Stimulated activated CD4-positive, alpha-beta T cell treated with anti-CD3 and anti-CD28 coated beads, Interleukin-1b, Interleukin-23, amount 100 ng/mL, for 4 hours (primary cell): ENCODE data around the gene CAND1.

Source experiments
- DNase-seq, 2 donors: peaks; one replicate each; pipeline ENCODE4 v3.0.0-alpha.2; 2020; ENCODE audit warnings: low read depth in 2 of 2

CAND1 gene

DNA sequence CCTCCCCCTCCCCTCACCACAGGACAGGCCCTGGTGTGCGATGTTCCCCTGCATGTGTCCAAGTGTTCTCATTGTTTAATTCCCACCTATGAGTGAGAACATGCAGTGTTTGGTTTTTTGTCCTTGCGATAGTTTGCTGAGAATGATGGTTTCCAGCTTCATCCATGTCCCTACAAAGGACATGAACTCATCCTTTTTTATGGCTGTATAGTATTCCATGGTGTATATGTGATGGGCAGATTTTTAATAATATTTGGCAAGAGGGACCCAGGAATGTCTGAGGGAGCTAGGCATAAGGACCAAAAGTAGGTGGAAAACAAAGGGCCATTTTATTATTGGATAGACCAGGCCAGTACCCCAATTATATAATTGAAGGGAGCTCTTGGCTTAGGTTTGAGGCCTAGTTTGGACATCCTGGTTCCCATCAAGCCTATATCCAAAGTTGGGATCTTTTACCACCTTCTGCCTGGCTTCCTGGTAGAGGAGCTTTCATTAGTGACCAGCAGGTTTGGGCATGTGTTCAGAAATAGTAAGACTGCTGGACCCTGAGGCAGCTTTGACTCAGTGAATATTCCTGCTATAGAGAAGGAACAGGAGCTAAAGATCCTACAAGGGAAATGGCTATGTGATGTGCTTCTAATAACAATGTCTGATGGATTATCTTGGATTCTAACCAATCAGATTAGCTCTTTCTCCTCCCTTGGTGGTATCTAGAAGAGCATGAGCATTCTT is 76.0 kb downstream of the CAND1 start:
- no peak for DNase-seq

DNA sequence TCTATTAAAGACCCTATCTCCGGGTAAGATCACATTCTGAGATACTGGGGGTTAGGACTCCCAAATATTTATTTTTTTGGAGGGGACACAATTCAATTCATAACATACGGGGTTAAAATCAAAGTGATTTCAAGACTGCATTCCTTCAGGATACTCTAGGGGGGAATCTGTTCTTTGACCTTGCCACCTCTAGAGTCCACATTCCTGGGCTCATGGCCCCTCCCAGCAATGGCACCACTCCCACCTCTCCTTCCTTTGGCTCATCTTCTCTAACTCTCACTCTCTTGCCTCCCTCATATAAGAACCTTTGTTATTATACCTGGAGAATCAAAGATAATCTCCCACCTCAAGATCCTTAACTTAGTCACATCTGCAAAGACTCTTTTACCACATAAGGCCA is 79.5 kb downstream of the CAND1 start:
- DNase-seq = no peak

DNA sequence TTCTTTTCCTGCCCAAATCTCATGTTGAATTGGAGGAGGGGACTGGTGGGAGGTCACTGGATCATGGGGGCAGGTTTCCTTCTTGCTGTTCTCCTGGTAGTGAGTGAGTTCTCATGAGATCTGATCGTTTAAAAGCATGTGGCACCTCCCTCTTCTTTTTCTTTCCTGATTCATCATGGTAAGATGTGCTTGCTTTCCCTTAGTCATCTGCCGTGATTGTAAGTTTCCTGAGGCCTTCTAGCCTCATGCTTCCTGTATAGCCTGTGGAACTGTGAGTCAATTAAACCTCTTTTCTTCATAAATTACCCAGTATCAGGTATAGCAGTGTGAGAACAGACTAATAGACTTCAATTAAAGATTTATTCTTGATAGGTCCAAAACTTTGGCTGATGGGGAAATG is 83.5 kb downstream of the CAND1 start:
- DNase-seq = no peak

DNA sequence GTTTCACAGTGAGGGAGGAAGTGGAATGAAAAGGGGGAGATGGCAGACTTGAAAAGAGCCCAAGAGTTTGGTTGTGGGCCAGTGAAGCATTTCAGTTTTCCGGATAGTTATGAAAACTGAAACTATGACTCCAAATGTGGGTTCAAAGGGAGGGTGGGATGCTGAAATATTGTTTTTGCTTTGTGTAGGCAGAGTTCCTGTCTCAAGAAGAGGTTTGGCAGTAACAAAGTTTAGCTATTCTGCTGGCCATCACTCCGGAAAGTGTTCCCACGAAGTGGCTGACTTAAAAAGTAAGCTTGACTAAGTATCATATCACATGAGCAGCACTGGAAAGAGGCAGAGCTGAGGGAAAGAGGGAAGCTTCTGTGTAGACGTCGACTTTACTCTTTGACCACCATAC is 85.2 kb downstream of the CAND1 start:
- no peak for DNase-seq

DNA sequence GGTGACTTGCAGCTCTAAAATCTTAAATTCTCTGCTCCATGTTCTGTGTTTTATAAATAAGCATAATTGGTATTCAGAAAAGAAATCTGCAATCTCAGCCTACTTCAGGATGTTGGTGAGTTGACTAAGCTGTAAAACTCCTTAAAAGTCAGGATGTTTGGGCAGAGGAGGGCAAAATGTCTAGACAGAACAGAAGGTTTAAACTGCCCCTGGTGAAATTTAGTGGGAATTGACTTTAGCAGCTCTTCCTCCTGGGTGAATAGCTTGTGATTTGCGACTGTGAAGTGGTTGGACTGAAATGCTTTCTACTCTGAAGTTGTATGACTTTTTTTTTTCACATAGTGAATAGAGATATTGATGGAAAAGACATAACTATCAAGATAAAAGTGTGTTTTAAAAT is 85.8 kb downstream of the CAND1 start:
- DNase-seq = no peak

DNA sequence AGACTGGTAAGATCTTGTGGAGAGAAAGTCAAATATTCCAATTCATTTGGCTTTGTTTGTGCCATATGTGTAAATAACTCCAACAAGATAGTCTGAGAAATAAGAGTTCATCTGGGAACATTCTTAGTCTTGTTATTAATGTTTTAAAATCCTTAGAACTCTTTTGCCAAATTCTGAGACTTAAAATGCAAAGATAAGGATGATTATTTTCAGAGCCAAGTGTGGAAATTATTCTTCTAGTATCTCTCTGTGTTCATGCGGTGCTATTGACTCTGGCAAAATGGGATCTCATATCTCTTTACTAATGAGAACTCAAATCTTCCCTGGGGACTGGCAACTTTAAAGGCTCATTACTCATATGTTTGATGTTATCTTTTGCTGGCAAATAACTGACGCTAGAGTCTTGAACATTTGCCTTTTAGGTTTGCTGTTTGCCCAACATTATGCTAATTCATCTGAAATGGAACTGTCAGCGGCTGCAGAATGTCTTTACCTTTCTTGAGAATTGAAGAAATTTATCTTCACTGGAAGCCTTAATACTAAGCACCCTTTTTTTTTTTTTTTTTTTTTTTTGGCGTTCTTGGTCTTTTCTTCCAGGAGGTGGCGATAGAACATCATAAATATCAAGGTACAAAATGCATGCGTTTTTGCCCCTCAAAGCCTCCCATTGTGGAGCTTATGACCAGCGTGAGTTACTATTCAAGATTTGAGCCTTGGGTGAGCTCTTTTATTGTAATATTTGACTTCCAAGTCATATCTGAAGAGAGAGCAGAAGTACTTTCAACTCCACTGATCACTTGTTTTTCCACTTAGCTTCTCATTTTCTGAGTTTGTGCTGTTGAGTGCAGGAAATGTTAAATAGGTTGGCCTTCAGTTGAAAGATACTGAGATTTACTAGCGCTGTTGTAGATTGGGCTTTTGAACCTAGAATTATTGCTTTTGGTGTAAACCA is 86.5 kb downstream of the CAND1 start:
- DNase-seq = peak; percentile 1 to 10

DNA sequence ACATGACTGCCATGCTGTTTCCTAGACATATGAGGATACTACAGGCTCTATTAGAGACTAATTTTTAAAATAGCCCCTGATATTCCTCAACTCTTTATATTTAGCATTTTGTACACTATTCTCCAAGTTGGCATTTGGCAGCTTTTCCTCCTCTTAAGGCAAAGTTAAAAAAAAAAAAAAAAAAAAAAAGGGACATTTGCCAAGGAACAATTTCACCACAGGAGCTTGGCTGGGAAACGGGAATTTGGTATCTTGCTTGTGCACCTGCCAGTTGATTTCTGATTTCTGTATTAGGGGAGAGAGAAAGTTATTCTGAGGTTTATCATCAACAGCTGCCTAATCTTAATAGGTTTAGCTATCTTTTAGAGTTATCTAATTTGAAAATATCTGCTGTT is 87.2 kb downstream of the CAND1 start:
- DNase-seq = no peak

DNA sequence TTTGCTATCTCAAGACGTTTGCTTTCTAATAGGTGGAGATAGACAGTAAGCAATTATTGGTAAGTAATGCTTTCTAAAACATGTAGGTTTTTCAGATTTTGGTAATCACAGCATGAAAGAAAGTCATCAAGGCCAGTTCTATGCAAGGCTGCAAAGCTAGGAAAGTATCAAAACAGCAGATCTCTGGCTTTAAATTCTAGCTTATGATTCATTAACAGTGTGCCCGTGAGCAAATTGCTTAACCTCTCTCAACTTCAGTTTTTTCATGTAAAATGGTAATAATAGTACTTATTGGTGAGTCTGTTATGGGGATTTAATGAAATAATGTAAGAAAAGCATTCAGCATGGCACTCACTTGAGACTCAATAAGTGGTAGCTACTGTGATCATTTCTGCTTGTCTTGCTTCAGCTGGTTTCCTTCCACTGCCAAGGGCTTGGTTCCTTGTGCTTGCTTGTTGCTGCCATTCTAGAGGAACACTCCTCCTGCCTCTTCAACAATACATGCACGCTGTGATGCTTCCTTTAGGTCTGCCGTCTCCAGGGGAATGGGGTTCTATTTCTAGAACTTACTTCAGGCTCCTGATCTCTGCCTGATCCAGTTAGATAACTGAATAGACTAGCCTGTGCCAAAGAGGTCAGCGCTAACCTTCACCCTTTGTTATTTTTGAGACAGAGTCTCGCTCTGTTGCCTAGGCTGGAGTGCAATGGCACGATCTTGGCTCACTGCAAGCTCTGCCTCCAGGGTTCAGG is 88.4 kb downstream of the CAND1 start:
- no peak for DNase-seq

DNA sequence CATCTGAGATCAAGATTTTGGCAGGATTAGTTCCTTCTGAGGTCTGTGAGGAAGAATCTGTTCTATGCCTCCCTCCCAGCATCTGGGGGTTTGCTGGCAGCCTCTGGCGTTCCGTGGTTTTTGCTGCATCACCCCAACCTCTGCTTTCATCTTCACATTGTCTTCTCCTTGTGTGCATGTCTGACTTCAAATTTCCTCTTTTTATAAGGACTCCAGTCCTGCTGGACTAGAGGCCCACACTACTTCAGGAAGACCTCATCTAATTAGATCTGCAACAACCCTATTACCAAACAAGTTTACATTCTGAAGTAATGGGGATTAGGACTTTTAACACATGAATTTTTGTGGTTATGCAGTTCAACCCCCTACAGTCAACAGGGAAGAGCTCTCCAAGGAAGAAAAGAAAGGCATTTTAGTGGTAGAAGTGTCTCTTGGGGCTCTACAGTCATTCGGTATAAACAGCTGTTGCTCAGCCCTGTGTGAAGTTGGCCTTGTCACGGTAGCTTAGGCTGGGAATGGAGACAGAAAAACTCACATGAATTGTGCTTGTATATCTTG is 89.7 kb downstream of the CAND1 start:
- no peak for DNase-seq

DNA sequence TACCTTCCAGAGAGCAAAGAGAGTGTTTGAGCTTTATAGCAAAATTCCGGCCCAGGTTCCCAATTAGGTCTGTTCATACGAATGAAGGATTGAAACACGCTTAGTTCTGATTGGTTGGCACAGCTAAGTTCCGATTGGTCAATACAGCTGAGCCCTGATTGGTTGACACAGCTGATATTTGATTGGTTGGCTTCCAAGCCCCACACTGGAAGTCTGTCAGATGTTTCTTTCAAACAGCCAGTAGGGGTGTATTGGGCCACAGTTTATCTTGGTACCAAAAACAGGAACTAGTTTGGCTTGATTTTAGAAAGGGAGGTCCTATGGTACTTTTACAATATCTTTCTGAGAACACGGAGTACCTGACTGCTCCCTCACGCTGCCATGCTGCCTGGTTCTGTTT is 93.4 kb downstream of the CAND1 start:
- no peak for DNase-seq

DNA sequence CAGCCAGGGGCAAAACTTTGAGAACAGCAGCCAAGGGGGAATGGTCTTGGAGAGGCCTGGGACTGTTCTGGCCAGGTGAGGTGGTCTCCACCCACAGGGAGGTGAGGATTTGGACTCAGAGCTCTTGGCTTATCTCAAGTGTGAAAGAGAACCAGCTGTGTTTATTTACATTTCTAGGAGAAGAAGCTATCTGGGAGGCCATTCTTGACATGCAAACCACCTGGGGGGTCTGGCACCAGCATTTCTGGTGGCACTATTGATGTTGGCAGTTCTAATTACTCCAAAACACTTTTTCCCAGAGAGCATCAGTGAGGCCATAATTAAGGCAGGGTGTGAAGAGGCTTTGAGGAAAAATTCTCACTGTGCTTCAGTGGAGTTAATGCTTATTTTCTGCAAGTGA is 95.1 kb downstream of the CAND1 start:
- no peak for DNase-seq

DNA sequence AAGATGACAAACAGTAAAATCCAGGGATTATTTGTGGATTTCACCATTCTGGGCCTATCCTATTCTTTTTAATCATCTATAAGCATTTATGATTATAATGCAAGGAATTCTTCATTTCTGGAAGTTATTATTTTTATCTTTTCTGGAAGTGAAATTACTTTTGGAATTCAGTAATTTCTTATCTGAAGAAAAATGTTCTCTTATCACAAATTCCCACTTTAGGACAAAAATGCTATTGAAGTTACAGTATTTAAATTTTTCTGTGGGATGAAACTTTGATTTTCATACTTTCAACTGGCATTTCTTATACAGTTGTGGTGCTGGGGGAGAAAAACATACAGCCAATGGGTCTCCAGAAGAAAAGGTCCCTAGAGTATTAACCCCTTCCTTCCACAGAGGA is 96.0 kb downstream of the CAND1 start:
- DNase-seq = no peak

DNA sequence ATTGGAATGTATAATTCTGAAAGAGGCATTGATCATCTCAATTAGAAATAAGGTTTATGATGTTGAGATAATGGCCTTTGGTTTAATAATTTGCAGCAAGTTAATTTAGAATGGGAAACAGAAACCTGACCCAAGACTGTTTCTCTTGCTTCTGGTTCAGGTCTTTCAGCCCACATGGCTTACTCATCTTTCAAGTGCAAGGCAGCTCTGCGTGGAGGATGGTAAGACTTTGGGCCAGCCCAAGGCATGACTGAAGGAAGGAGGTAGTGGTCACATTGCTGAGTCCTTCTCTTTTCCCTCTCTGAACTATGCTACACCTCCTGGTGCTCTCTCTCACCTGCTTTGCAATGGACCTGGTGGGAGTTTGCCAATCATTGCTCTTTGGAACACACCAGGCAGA is 98.7 kb downstream of the CAND1 start:
- no peak for DNase-seq
